Stromal cell of bone marrow (primary cell): ENCODE results near the gene TMED10.
"Not testable (repeated sequence)": the region's sequence is repeated elsewhere in the genome, so short reads cannot be mapped to it uniquely, and the experiment has no call there.

Source experiments
- DNase-seq: peaks from one replicate; pipeline ENCODE4 v3.0.0-alpha.2; 2012; ENCODE audit warnings: low read depth

Gene TMED10

DNA sequence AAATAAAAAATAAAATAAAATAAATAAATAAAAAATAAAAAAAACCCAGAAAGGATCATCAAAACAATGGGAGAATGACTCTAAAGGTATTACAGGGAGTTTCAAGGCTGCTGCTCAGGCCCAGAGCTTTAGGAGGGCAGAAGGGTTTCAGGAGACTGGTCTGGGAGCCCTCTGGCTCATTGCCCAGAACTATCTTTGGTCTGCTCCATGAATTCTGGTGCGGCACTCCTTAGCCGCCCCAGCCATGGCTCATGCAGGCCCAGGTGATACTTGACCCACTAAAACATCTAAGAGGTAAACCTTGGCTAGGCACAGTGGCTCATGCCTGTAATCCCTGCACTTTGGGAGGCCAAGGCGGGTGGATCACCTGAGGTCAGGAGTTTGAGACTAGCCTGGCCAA, 14.7 kb upstream of the TMED10 start:
- no peak for DNase-seq

GRCh38 chr14:75190023-75190422, 13.6 kb upstream of the TMED10 start:
- no peak for DNase-seq

DNA sequence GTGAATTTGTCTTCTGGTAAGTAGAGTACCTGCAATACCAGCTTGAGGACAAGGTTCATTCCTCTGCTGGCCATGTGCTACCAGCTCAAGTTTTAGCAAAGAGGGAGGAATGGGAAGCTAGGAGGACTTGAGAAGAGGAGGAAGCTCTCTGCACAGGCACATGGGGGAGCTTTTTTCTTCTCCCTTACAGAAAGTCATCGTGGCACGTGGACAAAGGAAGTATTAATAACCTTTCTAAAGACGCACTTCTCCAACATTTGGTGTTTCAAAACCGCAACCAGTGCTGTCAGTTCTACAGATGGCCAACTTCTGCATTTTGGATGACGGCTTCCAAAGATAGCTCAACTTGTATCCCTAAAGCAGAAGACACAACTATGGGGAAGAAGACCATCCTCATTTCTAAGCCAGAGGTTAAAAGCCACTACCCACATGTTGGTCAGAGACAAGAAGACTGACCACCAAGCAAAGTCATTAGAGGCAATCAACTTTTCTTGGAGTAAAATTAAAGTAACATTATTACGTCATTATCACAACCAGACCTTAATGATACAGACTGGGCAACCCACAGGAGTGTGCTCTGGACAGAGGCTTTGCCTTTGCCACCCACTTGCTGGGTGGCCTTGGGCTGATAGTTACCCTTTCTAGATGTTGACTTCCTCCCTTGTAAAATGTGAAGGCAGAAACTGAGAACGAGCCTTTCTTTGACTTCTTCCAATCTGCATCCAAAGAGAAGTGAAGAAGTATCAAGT, 12.3 kb upstream of the TMED10 start:
- no peak for DNase-seq

- DNase-seq: no peak
These were observed 11.7 kb upstream of the TMED10 start for GRCh38 chr14:75188086-75188485.

DNA sequence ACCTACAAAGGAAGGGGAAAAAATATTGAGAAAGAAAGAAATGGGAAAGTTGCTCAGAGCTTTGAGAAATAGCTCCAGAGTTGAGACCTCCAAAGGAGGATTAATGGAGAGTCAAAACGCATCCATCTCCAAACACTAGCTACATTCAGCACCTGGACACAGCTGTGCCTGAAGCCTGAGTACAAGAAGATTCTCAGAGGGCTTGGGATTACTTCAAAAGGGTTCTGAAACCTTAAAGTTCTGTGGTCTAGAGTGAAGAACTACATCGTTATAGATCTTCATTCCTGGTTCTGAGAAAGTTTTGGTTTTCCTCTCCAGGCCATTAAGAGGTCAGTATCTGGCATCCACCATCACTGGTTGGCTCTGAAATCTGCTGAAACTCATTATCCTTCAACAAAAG, 10.5 kb upstream of the TMED10 start:
- DNase-seq: no peak

DNA sequence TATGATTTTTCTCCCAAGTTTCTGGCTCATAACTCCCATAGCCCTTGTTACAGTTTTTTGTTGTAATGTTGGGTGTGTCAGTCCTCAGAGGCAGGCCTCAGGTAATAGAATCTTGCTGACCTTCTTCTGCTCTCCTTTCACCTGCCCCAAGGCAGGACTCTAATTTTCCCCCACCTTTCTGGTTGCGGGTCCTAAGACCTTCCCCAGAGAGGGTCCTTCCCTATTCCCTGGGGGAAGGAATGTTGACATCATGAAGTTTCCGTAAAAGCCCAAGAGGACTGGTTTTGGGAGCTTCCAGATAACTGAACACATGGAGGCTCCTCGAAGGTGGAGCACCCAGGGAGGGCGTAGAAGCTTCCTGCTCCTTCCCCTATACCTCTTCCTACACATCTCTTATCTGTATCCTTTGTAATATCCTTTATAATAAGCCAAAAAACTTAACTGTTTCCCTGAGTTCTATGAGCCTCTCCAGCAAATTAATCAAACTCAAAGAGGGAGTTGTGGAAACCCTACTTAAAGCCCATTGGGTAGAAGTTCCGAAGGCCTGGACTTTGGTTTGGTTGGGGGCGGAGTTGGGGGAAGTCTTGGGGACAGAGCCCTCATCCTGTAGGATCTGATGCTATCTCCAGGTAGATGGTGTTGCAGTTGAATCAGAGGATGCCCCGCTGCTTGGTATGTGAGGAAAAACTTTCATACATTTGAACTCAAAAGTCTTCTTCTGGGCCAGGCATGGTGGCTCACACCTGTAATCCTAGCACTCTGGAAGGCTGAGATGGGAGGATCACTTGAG, 9.0 kb upstream of the TMED10 start:
- no peak for DNase-seq

GRCh38 chr14:75184492-75184891, 8.1 kb upstream of the TMED10 start:
- DNase-seq: peak; percentile 65

DNA sequence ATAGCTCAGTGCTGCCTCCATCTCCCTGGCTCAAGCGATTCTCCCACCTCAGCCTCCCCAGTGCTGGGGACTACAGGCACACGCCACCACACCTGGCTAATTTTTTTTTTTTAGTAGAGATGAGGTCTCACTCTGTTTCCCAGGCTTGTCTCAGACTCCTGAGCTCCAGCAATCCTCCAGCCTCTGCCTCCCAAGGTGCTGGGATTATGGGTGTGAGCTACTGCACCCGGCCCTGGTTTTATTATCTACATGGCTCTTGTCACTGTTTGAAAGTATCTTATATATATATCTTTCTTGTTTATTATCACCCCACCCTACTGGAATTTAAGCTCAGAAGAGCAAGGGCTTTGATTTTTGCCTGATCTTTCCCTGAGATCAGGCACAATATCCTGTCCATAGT, 7.6 kb upstream of the TMED10 start:
- no peak for DNase-seq

- no peak for DNase-seq
These were observed 6.8 kb upstream of the TMED10 start for GRCh38 chr14:75183225-75183624.

DNA sequence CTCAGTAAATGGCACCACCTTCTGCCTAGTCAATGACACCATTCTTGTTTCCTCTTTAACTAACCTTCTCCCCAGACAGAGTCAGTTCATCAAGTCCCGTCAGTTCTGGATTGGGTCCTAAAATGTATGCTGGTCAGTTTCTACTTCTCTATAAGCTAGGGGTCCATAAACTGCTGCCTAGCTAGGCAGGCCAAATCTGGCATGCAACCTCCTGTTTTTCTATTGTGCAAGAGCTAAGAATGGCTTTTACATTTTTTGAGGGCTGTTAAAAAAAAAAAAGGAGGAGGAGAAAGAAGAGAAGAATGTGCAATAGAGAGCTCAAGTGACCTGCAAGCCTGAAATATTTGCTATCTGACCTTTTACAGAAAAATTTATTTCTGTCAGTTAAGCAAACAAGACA, 6.4 kb upstream of the TMED10 start:
- peak; percentile 58 for DNase-seq

GRCh38 chr14:75182163-75182562, 5.8 kb upstream of the TMED10 start:
- DNase-seq: not testable (repeated sequence)

DNA sequence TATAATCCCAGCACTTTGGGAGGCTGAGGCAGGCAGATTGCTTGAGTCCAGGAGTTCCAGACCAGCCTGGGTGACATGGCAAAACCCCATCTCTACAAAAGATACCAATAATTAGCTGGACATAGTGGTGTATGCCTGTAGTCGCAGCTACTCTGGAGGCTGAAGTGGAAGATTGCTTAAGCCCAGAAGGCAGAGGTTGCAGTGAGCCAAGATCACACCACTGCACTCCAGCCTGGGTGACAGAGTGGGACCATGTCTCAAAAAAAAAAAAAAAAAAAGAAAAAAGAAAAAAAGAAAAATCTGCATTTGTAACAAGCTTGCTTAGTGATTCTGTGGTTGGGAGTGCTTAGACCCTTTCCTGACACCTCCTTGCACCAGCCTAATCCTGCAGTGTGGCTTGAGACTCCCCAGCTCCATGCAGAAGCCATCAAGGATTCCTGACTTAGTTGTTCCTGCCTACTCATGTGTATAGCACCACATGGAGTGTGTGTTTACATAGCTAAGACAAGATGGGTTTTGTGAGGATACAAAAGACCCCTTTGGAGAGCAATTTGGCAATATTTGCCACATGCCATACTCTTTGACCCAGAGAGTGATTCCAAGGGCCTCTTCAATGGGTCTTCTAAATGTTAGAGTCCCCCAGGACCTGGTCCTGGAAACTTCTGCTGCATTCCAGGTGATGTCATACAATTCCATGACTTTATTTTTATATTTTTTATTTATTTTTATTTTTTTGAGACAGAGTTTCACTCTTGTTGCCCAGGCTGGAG, 5.1 kb upstream of the TMED10 start:
- DNase-seq: no peak

DNA sequence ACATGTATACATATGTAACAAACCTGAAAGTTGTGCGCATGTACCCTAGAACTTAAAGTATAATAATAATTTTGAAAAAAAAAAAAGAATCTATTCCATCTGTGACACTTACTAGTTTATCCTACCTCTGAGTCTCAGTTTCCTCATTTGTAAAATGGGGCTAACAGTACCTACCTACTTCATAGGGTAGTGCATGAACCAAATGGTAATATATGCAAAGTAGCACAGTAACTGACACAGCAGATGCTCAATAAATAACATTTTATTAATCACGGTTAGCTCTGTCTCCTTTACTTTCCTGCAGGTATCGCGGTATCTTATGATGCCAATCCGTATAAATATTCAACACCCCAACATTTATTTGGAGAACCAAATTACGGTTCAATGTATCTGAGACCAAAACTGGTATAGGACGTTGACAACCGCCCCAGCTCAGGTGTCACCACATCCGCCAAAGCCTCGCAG, 703 bp downstream of the TMED10 start:
- DNase-seq: no peak

DNA sequence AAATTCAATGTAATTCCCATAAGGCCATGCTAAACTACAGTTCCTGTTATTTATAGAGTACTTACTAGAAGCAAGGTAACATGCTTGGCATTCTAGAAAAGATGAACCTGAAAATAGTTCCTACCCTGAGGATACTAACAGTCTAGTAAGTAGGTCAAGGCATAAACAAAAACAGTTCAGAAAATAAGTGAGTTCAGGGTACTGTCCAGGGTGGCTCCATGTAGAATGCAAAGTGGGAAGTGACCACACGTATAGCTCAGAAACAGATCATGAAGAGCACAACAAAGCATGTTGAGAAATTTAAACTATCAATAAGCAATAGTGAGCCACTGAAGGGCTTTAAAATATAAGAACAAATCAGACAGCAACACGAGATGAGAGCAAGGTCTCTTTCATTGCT, 2.3 kb downstream of the TMED10 start:
- DNase-seq: no peak

DNA sequence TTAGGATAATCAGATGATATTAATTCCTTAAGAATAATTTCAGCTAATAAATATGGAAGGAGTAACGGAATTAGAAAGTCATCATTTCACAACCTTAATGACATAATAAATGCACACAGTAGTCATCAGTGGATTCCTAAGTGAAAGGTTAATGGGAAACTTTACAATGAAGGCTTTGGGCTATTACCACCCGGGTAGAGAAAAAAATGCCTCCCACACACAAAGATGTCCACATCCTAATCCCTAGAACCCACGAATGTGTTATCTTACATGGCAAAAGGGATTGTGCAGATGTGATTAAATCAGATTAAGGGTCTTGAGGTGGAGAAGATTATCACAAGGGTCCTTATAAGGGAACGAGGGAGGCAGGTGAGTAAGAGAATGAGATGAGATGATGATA, 5.6 kb downstream of the TMED10 start:
- no peak for DNase-seq

DNA sequence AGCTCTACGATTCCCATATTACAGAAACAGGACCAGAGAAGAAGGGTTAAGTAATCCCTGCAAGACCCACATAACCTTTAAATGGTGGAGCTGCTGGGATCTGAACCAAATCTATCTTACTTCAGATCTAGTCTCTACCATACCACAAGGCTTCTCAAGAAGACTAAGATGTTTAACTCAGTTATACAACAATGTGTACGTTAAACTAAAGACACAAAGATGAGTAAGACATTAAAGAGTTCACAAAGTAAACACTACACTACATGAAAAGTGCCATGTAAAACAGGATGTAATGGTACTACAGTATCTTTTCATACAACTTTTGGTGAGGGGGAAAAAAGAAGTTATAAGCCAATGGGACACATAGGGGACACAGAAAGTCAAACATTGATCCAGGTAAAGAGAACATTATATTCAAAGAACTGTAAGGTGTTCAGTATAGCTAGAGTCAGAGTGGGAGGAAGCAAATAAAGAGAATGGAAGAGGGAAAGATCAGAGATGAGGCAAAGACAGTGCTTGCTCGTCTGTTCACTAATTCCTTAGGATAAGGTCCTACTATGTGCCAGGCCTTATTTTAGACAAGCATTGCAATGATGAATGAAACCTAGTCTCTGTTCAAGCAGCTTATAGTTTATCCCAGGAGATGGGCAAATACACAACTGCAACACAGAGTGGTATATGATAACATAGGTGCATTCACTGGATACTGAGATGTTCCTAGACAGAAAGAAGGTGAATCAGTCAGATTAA, 7.7 kb downstream of the TMED10 start:
- DNase-seq: no peak

- no peak for DNase-seq
These were observed 9.1 kb downstream of the TMED10 start for GRCh38 chr14:75167325-75167724.

- no peak for DNase-seq
These were observed 10.6 kb downstream of the TMED10 start for GRCh38 chr14:75165586-75166391.

DNA sequence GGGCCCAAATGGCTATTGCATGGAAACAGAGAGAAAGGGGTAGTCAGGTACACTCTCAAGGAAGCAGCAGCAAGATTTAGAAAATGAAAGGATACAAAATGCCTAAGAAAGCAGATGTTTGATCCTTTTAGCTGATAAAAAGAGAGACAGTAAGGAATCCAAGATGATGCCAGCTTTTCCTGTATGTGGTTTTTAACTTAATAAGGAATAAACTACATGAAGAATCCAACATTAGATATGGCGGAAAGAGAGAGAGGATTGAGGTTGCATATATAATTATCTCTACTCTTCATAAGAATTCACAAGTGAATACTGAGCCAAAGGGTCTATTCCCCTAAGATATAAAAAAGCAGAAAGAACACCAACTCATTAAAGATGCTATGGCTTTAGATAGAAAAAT, 11.6 kb downstream of the TMED10 start:
- no peak for DNase-seq

GRCh38 chr14:75163677-75164076, 12.7 kb downstream of the TMED10 start:
- DNase-seq: no peak

GRCh38 chr14:75162631-75163030, 13.8 kb downstream of the TMED10 start:
- no peak for DNase-seq
